K562 (cell line): Measurements from ENCODE around the gene OGDH. TPM values are rescaled to one million over a fixed set of nuclear protein-coding genes. Genes with fewer than 3 reads are reported as not detected.

Source experiments
- ATAC-seq: fragments of 200-7000 bp; cut with Tn5 transposase; 3 replicates; pipeline ENCODE4 v1.9.1; 2020; ENCODE audit warnings: moderate library complexity
- BruUV-seq: library from RNA; stranded (reverse); fragments of 400-500 nt; replicated peaks from 2 replicates; lab custom pipeline; 2021; lab: Mats Ljungman, UMichigan
- CTCF ChIA-PET: fragments of 300-600 bp; formaldehyde crosslinking; extraction: SDS; loops from one replicate; lab custom pipeline; 2021; ENCODE audit warnings: low intra/inter-chr PET ratio; lab: Yijun Ruan, JAX
- POLR2A ChIA-PET: fragments of 300-600, 350-650 bp; sonication (Branson Sonifier 250); formaldehyde crosslinking; extraction: SDS; loops from one replicate; lab custom pipeline; 2021; ENCODE audit warnings: antibody characterized with exemption, inconsistent platforms; lab: Yijun Ruan, JAX
- DNase-seq, 4 experiments: peaks; one replicate each; pipeline versions ENCODE4 v3.0.0 to v3.0.0-alpha.2; 2011 to 2018; ENCODE audit warnings: low spot score in 3 of 4, mixed read lengths in 3 of 4; ENCODE audit errors: extremely low read depth in 1 of 4
- FAIRE-seq: peaks from 2 replicates; lab custom pipeline; 2011; peaks lifted over from hg19 to GRCh38; lab: Jason Lieb, UNC
- H2AFZ ChIP-seq: 2 replicates; pipeline ENCODE4 v1.6.0; 2011; ENCODE audit warnings: low read depth, low read length, control low read depth, inconsistent platforms
- H3K27ac ChIP-seq: fragments of 200-600 bp; 3 replicates; pipeline ENCODE4 v1.8.0; 2011; ENCODE audit warnings: low read depth, mild to moderate bottlenecking, control low read depth, inconsistent platforms, low read length, moderate library complexity, mixed read lengths; ENCODE audit errors: extremely low read depth
- H3K27me3 ChIP-seq, 2 experiments: fragments of 300-600 bp in 1 of 2; 2 replicates in 1 of 2; 3 replicates in 1 of 2; pipeline versions ENCODE4 v1.6.0 to v1.8.0; 2011; ENCODE audit warnings: inconsistent platforms in 2 of 2, low read length in 2 of 2, mild to moderate bottlenecking in 1 of 2, mixed read lengths in 1 of 2, moderate library complexity in 1 of 2; ENCODE audit not compliant: control insufficient read depth in 2 of 2, insufficient read depth in 2 of 2
- H3K36me3 ChIP-seq: fragments of 300-600 bp; 3 replicates; pipeline ENCODE4 v1.8.0; 2011; ENCODE audit warnings: mild to moderate bottlenecking, low read length, inconsistent platforms; ENCODE audit not compliant: control insufficient read depth, insufficient read depth
- H3K4me1 ChIP-seq, 2 experiments: fragments of 200-600 bp in 1 of 2; replicated peaks in 1 of 2; 2 replicates in 1 of 2; 3 replicates in 1 of 2; pipeline versions ENCODE4 v1.5.1 to v1.8.0; 2011; ENCODE audit warnings: inconsistent platforms in 2 of 2, low read length in 2 of 2, mild to moderate bottlenecking in 1 of 2, mixed read lengths in 1 of 2, moderate library complexity in 1 of 2; ENCODE audit not compliant: control insufficient read depth in 2 of 2, insufficient read depth in 2 of 2
- H3K4me2 ChIP-seq: 2 replicates; pipeline ENCODE4 v1.6.1; 2011; ENCODE audit warnings: low read length, control low read depth, inconsistent platforms, mixed read lengths; ENCODE audit not compliant: insufficient read depth
- H3K4me3 ChIP-seq: fragments of 200-600 bp; sonication (generic), shearing (Covaris generic); 2 replicates; pipeline ENCODE4 v1.5.1; 2016; ENCODE audit warnings: control low read depth, inconsistent platforms
- H3K79me2 ChIP-seq: fragments of 200-600 bp; 3 replicates; pipeline ENCODE4 v1.8.0; 2011; ENCODE audit warnings: low read length, inconsistent platforms; ENCODE audit not compliant: control insufficient read depth, insufficient read depth
- H3K9ac ChIP-seq, 2 experiments: 2 replicates each; pipeline versions ENCODE4 v1.6.0 to v1.6.1; 2011; ENCODE audit warnings: low read depth in 2 of 2, low read length in 2 of 2, control low read depth in 1 of 2, inconsistent platforms in 1 of 2, mild to moderate bottlenecking in 1 of 2, mixed read lengths in 1 of 2; ENCODE audit not compliant: insufficient read depth in 1 of 2
- H3K9me1 ChIP-seq: one replicate; pipeline ENCODE4 v1.6.0; 2011; ENCODE audit warnings: inconsistent platforms, mild to moderate bottlenecking, low read length, moderate library complexity; ENCODE audit not compliant: control insufficient read depth, insufficient read depth
- H3K9me3 ChIP-seq: replicated peaks from 2 replicates; pipeline ENCODE4 v1.5.1; 2011; ENCODE audit warnings: low read depth, low read length, inconsistent platforms; ENCODE audit not compliant: control insufficient read depth, insufficient read depth
- H4K20me1 ChIP-seq: replicated peaks from 2 replicates; pipeline ENCODE4 v1.6.1; 2011; ENCODE audit warnings: low read length, inconsistent platforms, mixed read lengths; ENCODE audit not compliant: control insufficient read depth, insufficient read depth
- E2F3 ChIP-seq: fragments of 250-450 bp; sonication (Bioruptor Pico); IDR thresholded peaks from 2 replicates; pipeline ENCODE4 v1.4.0; 2020; ENCODE audit warnings: mild to moderate bottlenecking
- MCM7 ChIP-seq, 2 experiments: fragments of 450-650 bp; IDR thresholded peaks; 2 replicates each; pipeline ENCODE4 v1.6.1; 2016 to 2018
- MXI1 ChIP-seq: IDR thresholded peaks from 2 replicates; pipeline ENCODE4 v1.6.1; 2011; ENCODE audit warnings: low read depth, mild to moderate bottlenecking, improper control_type of control experiment, low read length
- NFE2 ChIP-seq: IDR thresholded peaks from 2 replicates; pipeline ENCODE4 v1.6.1; 2014; ENCODE audit warnings: antibody characterized with exemption, low read depth
- RBBP5 ChIP-seq: fragments of 200-600 bp; sonication (generic); IDR thresholded peaks from 2 replicates; pipeline ENCODE4 v1.6.1; 2012; ENCODE audit warnings: borderline replicate concordance, mild to moderate bottlenecking, low read length, control low read depth, inconsistent platforms; ENCODE audit not compliant: insufficient read depth, poor library complexity, severe bottlenecking
- RCOR1 ChIP-seq, 2 experiments: IDR thresholded peaks; 2 replicates each; pipeline ENCODE4 v1.6.1; 2012; ENCODE audit warnings: low read depth in 2 of 2, low read length in 2 of 2, borderline replicate concordance in 1 of 2, improper control_type of control experiment in 1 of 2
- TBP ChIP-seq: optimal IDR thresholded peaks from 2 replicates; pipeline ENCODE3; 2011; ENCODE audit warnings: low read depth, low read length, improper control_type of control experiment
- USF1 ChIP-seq: sonication (generic); formaldehyde crosslinking; IDR thresholded peaks from 2 replicates; pipeline ENCODE4 v1.9.0; 2022; ENCODE audit warnings: mild to moderate bottlenecking, missing genetic modification reagents
- ZNF592 ChIP-seq: fragments of 450-650 bp; IDR thresholded peaks from 2 replicates; pipeline ENCODE4 v1.6.1; 2017; ENCODE audit warnings: antibody characterized with exemption, mild to moderate bottlenecking
- WGBS: fragments of 100-300 bp; shearing (Covaris generic); methylation state at CpG from one replicate; pipeline ENCODE4 v1.1.6; 2016; ENCODE audit warnings: low coverage, mixed read lengths; ENCODE audit not compliant: insufficient coverage; ENCODE audit errors: missing lambda C conversion rate; 5-methylcytosine and 5-hydroxymethylcytosine counted together
- in situ Hi-C: fragments of 300-500 bp; cut with MboI; formaldehyde crosslinking; loops from 4 replicates; pipeline ENCODE4 v1.15.0; 2018; ENCODE audit warnings: inconsistent platforms, mixed read lengths
- intact Hi-C: fragments of 100-400 bp; cut with micrococcal nuclease; formaldehyde crosslinking; loops from 2 replicates; pipeline ENCODE4 v1.14.2; 2022
- polyA plus RNA-seq, 8 experiments: library from polyadenylated mRNA; depleted of rRNA in 4 of 8; stranded (reverse) in 5 of 8; unstranded in 3 of 8; fragments of >200 nt; fragmentation: Nextera tagmentation in 2 of 8; fragmentation: Illumina TruSeq in 1 of 8; extraction: Ambion mirVana in 2 of 8; extraction: Trizol in 1 of 8; gene quantifications; 2 replicates each; pipeline versions ENCODE4 v1.2.1 to v1.2.3, GENCODE V29; 2011 to 2014; ENCODE audit warnings: inconsistent platforms in 1 of 8, missing spikeins in 1 of 8
- total RNA-seq, 7 experiments: library from RNA; depleted of rRNA in 6 of 7; stranded (reverse); fragments of >200 nt in 6 of 7; fragmentation: Illumina TruSeq in 2 of 7; extraction: Trizol in 2 of 7; gene quantifications; 2 replicates each; pipeline versions ENCODE4 v1.2.1 to v1.2.3, GENCODE V29; 2011 to 2021; ENCODE audit warnings: low replicate concordance in 1 of 7

Gene OGDH
- total and polyA plus RNA-seq, 9 of the 15 experiments (the other 6 are each of a cell fraction or from before 2014, with no cell fraction given), result 3.1 to 80.3 (median 23.5) TPM

GRCh38 chr7:44694326-44694725 is 87.9 kb downstream of the OGDH start:
- ATAC-seq (no peak), DNase-seq (no peak), FAIRE-seq (no peak)
- no peak overlapping the region for H3K4me3 ChIP-seq
- CTCF ChIA-PET, result no interaction called here
- no peaks in the 10 kb centered on the region for H3K9me1 ChIP-seq
- in situ Hi-C loops, result no loop called here
- POLR2A ChIA-PET, result interaction anchor here (0.7 to 1.2 kb wide), 2 partner anchors 15 to 26 kb away, joined by 3 to 5 read pairs; no protein-coding TSS in a partner anchor
- H3K4me2 ChIP-seq, result no peak overlapping the region
- H3K27ac ChIP-seq, result no peak overlapping the region; the same call in 2 of the 3 replicates
- intact Hi-C loops, result no loop called here
- no peaks in the 10 kb centered on the region for H3K27me3 ChIP-seq
- peaks cover 0 to 4% of the 10 kb centered on the region in 2 experiments; a peak in 1 of 5 replicates for H3K4me1 ChIP-seq
- no peak overlapping the region for H2AFZ ChIP-seq
- no peak for TF ChIP-seq RCOR1 (IDR thresholded peaks at IDR 0.05; ENCODE audit: borderline replicate concordance in 1 of 2, low read depth in 2 of 2, low read length in 2 of 2)
- TF ChIP-seq USF1 (CRISPR knock-in tag), result no peak
- no peak for TF ChIP-seq RBBP5
- TF ChIP-seq TBP, result no peak
- no peak for TF ChIP-seq MXI1
- no peak for TF ChIP-seq MCM7 (IDR thresholded peaks at IDR 0.05)
- no peak for TF ChIP-seq ZNF592
- TF ChIP-seq NFE2, result no peak
- no peak for TF ChIP-seq E2F3 (CRISPR knock-in tag)
- no peaks in the 10 kb centered on the region for H4K20me1 ChIP-seq
- H3K36me3 ChIP-seq, result peaks cover 72% of the 10 kb centered on the region
- no peaks in the 10 kb centered on the region; the same call in 1 of the 2 replicates for H3K9me3 ChIP-seq
- 96% methylated on average over 9 of the region's 14 CpGs for WGBS
- BruUV-seq, result no TSS peak
- H3K9ac ChIP-seq, result no peak overlapping the region
- H3K79me2 ChIP-seq, result no peaks in the 10 kb centered on the region
